Cardiac muscle cell (in vitro differentiated cells and primary cell): ENCODE measurements around the gene MYLK. TPM values are rescaled to one million over a fixed set of nuclear protein-coding genes. Genes with fewer than 3 reads are reported as not detected.

Source experiments
- DNase-seq, 2 donors: peaks; one replicate each; pipeline versions ENCODE4 v3.0.0 to v3.0.0-alpha.2; 2010 to 2017; ENCODE audit warnings: low read depth in 1 of 2, low spot score in 1 of 2
- H3K27ac ChIP-seq: fragments of 200-600 bp; sonication (generic); 2 replicates; pipeline ENCODE4 v1.5.1; 2016
- H3K27me3 ChIP-seq: fragments of 200-600 bp; sonication (generic); 2 replicates; pipeline ENCODE4 v1.6.0; 2016; ENCODE audit warnings: control low read depth
- H3K36me3 ChIP-seq: fragments of 200-600 bp; sonication (generic); 2 replicates; pipeline ENCODE4 v1.5.1; 2016; ENCODE audit warnings: control low read depth
- H3K4me1 ChIP-seq: fragments of 200-600 bp; sonication (generic); 2 replicates; pipeline ENCODE4 v1.8.1; 2017; ENCODE audit warnings: low read depth, mild to moderate bottlenecking, mixed run types
- H3K4me3 ChIP-seq: fragments of 200-600 bp; sonication (generic); 2 replicates; pipeline ENCODE4 v1.5.1; 2016; ENCODE audit warnings: mild to moderate bottlenecking
- H3K9me3 ChIP-seq: fragments of 200-600 bp; sonication (generic); 2 replicates; pipeline ENCODE4 v1.5.1; 2017; ENCODE audit warnings: low read depth, mild to moderate bottlenecking, control low read depth
- polyA plus RNA-seq: library from polyadenylated mRNA; unstranded; fragments of >200 nt; fragmentation: Nextera tagmentation; extraction: Ambion mirVana; gene quantifications from 2 replicates; pipeline ENCODE4 v1.2.1, GENCODE V29; 2016
- total RNA-seq: library from RNA; depleted of rRNA; stranded (reverse); fragments of >200 nt; gene quantifications from 2 replicates; pipeline ENCODE4 v1.2.3, GENCODE V29; 2016
- TF ChIP-seq, protein P1 (sequence below): IDR thresholded peaks from 2 replicates; pipeline ENCODE4 v1.5.1; 2012; ENCODE audit warnings: low read depth, mild to moderate bottlenecking, low read length

The MYLK gene
- total and polyA plus RNA-seq, 2 experiments from 2014 or later, result 2.0 to 5.8 TPM

DNA sequence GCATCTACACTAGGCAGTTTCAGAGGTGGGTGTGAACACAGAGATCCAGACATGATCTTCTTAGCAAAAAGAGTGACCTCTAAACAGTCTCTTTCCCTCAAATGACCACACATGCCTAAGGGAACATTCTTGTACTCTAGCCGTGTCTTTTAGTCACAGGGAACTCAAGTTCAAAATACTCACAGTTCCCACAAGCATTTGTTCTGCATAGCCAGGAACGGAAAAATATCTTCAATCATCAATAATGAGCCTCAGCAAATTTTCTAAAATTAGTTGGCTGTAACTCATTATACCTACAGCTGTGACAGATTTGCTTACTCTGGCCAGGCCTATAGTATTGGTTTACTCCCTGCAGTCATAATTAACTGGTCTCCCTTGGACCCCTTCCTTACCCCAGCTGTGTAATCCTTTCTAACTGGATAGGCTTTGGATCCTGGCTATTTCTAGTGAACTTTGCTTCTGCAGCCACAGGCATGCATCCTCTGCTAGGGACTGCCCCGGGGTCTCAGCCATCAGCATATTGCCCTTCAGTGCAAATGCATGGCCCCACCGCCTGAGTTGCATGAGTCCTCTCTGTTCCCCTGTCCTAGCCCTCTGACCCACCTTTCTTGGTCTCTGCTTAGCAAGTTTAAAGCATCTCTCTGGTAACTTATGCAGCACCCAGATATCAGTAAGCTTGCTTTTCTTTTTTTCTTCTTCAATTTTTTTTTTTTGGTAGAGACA is 243.2 kb downstream of the MYLK start:
- Histone ChIP-seq H3K27ac (no peak overlapping the region), H3K4me1 (peaks cover 14% of the 10 kb centered on the region), H3K4me3 (no peak overlapping the region), H3K36me3 (no peaks in the 10 kb centered on the region), H3K9me3 (no peaks in the 10 kb centered on the region), H3K27me3 (peaks cover 4% of the 10 kb centered on the region)
- TF ChIP-seq, protein P1, sequence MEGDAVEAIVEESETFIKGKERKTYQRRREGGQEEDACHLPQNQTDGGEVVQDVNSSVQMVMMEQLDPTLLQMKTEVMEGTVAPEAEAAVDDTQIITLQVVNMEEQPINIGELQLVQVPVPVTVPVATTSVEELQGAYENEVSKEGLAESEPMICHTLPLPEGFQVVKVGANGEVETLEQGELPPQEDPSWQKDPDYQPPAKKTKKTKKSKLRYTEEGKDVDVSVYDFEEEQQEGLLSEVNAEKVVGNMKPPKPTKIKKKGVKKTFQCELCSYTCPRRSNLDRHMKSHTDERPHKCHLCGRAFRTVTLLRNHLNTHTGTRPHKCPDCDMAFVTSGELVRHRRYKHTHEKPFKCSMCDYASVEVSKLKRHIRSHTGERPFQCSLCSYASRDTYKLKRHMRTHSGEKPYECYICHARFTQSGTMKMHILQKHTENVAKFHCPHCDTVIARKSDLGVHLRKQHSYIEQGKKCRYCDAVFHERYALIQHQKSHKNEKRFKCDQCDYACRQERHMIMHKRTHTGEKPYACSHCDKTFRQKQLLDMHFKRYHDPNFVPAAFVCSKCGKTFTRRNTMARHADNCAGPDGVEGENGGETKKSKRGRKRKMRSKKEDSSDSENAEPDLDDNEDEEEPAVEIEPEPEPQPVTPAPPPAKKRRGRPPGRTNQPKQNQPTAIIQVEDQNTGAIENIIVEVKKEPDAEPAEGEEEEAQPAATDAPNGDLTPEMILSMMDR, result no peak
- DNase-seq, result no peak

- Histone ChIP-seq H3K4me3 (no peak overlapping the region), H3K27me3 (peaks cover 4% of the 10 kb centered on the region), H3K9me3 (no peaks in the 10 kb centered on the region), H3K27ac (no peak overlapping the region), H3K36me3 (no peaks in the 10 kb centered on the region), H3K4me1 (peaks cover 15% of the 10 kb centered on the region)
- DNase-seq, result no peak
- TF ChIP-seq, protein P1, result no peak
These were observed 243.8 kb downstream of the MYLK start for GRCh38 chr3:123640311-123640710.

DNA sequence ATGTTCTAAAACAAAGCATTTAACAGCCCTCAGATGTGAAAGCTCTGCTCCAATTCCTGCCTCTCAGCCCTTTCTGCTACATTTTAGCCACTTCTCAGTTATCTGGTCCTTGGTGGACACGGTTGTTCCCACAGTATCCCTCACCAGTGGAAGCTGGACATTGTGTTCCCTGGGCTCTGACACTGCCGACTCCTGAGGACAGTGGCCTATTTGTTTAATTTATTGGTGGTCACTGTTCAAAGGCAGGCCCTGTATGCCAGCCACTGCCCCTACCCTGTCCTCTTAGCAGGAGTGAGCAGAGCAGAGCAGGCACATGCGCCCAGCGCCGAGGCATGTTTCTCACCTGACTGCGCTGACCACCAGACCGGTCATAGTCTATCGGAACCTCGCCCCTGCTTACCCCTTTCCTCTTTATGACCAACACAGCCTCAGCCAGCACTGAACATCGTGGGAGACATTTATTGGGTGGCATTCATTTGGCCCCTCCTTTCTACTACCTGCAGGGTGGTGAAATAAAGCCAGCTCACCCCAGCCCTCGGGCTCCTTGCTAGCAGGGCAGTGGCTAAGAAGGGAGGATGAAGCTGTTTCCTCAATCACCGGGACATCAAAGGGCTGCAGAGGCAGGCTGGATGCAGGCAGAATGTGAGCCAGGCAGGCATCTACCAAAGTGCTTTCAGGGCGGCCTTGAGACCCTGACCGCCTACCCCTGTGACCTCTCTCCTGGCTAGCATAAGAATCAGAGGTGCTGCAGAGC is 245.0 kb downstream of the MYLK start:
- TF ChIP-seq, protein P1, result no peak
- no peak overlapping the region for H3K4me3 ChIP-seq
- peaks cover 15% of the 10 kb centered on the region for H3K4me1 ChIP-seq
- no peaks in the 10 kb centered on the region for H3K9me3 ChIP-seq
- no peak for DNase-seq
- H3K27me3 ChIP-seq, result no peaks in the 10 kb centered on the region
- H3K36me3 ChIP-seq, result no peaks in the 10 kb centered on the region
- no peak overlapping the region for H3K27ac ChIP-seq

DNA sequence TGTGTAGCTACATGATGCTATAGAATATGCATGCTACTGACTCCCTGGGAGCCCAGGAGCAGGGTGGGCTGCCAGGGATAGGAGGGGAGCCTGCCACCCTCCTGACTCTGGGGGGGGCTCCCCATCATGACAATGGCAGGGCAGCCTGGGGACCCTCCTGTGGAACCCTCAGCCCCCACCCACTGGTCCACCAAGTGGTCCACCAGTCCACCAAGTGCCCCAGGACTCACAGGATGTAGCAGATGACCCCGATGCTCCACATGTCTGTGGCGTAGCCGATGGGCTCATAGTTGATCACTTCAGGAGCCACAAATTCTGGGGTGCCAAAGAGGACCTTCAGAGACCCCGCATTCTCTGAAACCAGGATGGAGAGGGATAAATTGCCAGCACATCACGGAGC is 246.3 kb downstream of the MYLK start:
- H3K27ac ChIP-seq, result no peak overlapping the region
- no peaks in the 10 kb centered on the region for H3K36me3 ChIP-seq
- no peaks in the 10 kb centered on the region for H3K9me3 ChIP-seq
- H3K27me3 ChIP-seq, result no peaks in the 10 kb centered on the region
- DNase-seq, result no peak
- H3K4me1 ChIP-seq, result peaks cover 15% of the 10 kb centered on the region
- TF ChIP-seq, protein P1, result no peak
- H3K4me3 ChIP-seq, result no peak overlapping the region

GRCh38 chr3:123637131-123637530 is 247.0 kb downstream of the MYLK start:
- TF ChIP-seq, protein P1, result no peak
- no peaks in the 10 kb centered on the region for H3K27me3 ChIP-seq
- H3K4me1 ChIP-seq, result peaks cover 17% of the 10 kb centered on the region
- H3K36me3 ChIP-seq, result no peaks in the 10 kb centered on the region
- no peak for DNase-seq
- no peak overlapping the region for H3K27ac ChIP-seq
- H3K4me3 ChIP-seq, result no peak overlapping the region
- H3K9me3 ChIP-seq, result no peaks in the 10 kb centered on the region
